Measurements from ENCODE around the gene SCARF2.
"Not testable (repeated sequence)": the region's sequence is repeated elsewhere in the genome, so short reads cannot be mapped to it uniquely, and the experiment has no call there.

Gene SCARF2

GRCh38 chr22:20427104-20427944 lies 10.3 kb downstream of the SCARF2 start:
- no peak for DNase-seq

DNA sequence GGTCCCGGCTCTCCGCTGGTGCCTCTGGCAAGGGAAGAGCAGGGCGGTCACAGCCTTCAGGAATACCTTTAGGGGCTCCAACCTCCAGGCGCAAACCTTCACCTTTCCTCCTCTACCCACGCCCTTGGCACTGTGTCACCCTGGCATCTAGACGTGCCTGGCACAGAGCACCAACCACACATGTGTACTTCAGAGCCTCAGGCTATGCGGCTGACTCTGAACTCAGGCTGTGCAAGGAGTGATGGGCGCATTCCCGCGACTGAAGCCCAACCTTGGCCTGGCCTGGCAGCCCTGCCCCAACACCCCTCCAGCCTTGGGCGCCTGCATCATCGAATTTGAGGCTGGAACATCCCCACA lies 11.4 kb downstream of the SCARF2 start:
- DNase-seq = no peak

- no peak for DNase-seq
Measured at GRCh38 chr22:20425566-20426258, 11.9 kb downstream of the SCARF2 start.

DNA sequence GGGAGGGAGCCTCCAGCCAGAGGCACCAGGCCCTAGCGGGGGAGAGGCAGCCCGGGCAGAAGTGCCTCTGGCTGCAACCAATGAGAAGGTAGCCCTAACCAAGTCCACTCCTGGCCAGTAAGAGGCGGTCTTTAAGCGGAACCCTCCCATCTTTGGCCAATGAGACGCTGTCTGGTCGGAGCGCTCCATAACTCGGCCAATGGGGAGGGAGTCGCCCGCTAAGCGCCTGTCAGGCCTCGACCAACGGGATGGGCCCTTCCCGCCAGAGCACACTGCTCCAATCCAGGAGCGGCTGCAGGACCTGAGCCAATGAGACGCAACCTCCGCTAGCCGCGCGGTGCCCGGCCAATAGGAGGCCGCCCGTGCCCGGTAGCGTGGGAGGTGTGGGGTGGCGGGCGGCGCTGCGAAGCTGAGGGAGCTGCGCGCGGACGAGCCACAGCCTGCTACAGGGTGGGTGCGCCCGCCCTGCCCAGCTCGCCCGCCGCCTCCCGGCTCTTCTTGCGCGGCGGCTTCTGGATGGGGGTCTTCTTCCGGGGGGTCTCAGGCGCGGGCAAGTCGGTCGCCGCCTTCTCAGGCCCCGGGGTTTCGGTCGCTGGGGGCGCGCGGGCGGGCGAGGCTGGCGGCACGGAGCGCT lies 12.6 kb downstream of the SCARF2 start:
- DNase-seq = no peak

- no peak for DNase-seq
Measured at GRCh38 chr22:20424568-20424931, 13.1 kb downstream of the SCARF2 start.

DNA sequence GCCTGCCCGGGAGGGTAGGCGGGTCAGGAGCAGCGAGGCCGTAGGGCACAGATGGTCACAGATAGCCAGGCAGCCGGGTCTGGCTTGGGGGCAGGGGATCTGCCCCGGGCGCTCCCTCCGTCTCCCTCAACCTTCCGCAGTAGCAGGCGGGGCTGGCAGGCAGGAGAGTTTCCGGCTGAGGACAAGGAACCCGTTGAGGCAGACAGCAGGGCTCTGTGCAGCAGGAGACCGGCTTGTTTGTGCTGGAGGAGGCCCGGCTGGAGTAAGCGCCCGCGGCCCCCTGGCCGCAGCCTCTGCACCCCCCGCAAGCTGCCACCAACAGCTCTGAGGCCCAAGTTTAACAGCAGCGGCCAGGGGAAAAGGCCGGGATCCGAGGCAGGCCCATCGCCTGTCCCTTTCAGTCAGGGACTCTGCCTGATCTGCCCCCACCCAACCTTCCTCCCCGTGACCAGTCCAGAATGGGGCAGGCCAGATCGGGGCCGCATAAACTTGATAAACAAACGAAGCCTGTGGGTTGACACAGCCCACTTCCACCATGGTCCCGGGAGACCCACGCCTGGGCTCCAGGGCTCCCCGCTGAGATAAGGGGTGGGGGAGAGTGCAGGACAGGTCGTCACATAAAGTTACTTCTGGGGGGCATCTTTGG lies 13.6 kb downstream of the SCARF2 start:
- DNase-seq = no peak

DNA sequence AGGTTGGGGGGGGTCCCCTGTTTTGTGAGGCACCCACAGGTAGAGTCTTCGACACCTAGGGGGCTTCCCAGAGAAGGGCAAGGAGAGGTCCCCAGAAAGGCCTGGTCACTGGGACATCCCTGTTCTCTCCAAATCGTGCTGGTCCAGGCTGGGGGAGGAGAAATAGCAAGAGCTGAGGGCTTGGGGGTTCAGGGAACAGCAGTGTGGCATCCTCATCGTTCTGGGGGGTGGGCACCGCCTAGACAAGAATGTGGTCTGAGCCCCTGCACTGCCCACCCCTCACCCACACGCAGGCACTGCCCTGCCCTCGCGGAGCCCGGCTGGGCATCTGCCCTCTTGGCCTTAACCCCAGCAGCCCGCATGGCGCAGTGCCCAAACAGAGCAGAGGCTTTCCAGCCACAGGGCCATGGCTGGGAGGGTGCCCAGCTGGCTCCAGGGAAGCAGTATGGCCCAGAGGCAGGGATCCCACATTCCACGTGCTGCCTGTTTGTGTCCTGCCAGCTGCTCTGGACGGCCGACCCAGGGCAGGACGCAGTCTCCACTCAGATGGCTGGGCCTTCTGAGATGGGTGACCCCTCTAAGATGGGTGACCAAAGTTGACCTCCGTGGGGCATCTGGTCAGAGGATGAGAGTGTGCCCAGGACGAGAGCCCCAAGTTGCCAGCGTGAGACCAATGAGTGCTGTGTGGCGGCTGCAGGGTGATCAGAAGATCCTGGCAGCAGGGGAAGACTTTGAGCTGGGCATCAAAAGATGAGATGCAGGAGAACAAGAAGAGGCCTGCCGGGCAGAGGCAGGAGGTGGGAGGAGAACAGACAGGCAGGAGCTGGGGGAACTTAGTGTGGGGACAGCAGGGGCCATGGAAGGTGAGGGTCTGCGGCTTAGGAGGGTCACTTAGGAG lies 14.4 kb downstream of the SCARF2 start:
- no peak for DNase-seq

- peak; percentile 91 for DNase-seq
Measured at GRCh38 chr22:20422271-20423007, 15.2 kb downstream of the SCARF2 start.

GRCh38 chr22:20421507-20421874 lies 16.1 kb downstream of the SCARF2 start:
- no peak for DNase-seq

GRCh38 chr22:20420157-20420842 lies 17.3 kb downstream of the SCARF2 start:
- DNase-seq = no peak

GRCh38 chr22:20419664-20419951 lies 18.0 kb downstream of the SCARF2 start:
- DNase-seq = no peak

GRCh38 chr22:20418211-20418788 lies 19.3 kb downstream of the SCARF2 start:
- DNase-seq = peak; percentile 83

DNA sequence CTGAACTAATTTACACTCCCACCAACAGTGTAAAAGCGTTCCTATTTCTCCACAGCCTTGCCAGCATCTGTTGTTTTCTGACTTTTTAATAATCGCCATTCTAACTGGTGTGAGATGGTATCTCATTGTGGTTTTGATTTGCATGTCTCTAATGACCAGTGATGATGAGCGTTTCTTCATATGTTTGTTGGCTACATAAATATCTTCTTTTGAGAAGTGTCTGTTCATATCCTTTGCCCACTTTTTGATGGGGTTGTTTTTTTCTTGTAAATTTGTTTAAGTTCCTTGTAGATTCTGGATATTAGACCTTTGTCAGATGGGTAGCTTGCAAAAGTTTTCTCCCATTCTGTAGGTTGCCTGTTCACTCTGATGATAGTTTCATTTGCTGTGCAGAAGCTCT lies 21.9 kb downstream of the SCARF2 start:
- DNase-seq = not testable (repeated sequence)

- DNase-seq = not testable (repeated sequence)
Measured at GRCh38 chr22:20415241-20415640, 22.4 kb downstream of the SCARF2 start.

DNA sequence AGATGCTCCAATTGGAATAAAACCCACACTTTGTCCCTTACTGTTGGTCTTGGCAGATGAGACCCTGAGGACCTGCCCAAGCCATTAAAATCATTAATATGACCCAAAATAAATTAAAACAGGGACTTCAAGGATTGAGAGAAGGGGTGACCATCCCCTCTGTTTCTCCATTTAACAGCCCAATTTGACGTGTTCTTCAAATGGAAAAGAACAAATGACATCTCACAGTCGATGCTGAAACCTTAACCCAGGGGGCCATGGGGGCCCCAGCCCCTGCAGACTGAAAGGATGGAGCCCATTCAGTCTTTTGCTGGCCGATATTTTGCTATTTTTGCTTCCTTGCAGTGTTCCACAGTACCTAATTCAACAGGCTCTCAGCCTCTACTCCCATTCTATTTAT lies 23.2 kb downstream of the SCARF2 start:
- no peak for DNase-seq

- no peak for DNase-seq
Measured at GRCh38 chr22:20414059-20414440, 23.6 kb downstream of the SCARF2 start.

DNA sequence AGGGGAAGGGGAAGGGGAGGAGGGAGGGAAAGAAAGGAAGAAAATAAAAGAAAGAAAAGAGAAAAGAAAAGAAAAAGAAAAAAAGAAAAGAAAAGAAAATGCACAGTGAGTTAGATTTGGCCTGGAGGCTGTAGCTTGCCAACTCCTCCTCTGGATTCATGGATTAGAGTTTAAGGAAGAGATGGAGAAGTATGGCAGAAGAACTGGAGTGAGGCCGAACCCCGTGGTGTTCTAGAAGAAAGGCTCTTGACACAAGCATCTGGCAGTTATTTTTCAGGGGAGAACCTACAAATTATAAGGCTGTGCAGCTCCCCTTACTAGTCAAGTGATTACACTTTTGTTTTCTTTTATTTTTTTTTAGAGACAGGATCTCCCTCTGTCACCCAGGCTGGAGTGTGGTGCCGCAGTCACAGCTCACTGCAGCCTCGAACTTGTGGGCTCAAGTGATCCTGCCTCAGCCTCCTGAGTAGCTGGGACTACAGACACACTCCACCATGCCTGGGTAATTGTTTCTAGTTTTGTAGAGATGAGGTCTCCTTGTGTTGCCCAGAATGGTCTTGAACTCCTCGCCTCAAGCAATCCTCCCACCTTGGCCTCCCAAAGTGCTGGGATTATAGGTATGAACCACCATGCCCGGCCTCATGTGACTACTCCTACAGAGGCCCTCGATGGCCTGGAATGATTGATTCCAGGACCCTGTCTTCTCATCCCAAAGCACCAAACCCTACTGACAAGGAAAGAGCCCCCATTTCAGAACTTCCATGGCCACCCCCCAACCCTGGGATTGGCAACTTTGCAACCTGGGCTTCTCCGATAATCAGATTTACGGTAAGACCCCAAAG lies 24.2 kb downstream of the SCARF2 start:
- no peak for DNase-seq

DNA sequence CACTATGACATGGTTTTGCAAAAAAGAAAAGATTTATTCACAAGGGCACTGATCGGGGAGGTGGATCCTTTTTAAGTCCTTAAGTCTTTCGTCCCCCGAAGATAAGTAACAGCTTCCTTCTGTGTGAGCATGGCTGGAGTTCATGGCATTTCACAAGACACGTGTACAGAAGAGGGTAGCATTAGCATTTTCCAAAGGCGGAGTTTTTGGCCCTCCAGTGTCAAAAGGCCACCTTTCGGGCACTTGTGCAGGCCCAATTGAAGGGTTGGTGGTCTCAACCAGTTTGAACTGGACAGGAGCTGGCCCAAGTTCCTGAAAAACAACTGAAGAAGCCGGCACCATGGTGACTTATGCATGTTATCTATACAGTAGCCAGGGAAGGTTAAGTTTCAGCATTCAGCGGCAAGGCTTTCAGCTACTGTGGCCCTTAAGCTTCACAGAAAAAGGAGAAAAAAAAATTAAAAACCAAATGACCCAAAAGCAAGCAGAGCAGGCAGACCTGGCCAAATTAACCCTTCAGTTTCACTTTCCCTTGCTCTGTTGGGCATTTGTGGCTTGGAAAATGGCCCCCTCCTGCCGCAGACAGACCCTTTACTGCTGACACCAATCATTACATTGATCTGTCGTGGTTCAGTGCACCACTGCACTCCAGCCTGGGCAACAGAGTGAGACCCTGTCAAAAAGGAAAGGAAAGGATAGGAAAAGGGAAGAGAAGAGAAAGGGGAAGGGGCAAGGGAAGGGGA lies 25.0 kb downstream of the SCARF2 start:
- DNase-seq = no peak

GRCh38 chr22:20409385-20409784 lies 28.2 kb downstream of the SCARF2 start:
- DNase-seq = not testable (repeated sequence)
